Natural killer cell (primary cell): ENCODE results near the gene CDC5L. TPM values are rescaled to one million over a fixed set of nuclear protein-coding genes. Genes with fewer than 3 reads are reported as not detected.

Experiments used
- ATAC-seq, 3 donors: fragments of 150-1000 bp in 2 of 3; fragments of 200-7000 bp in 1 of 3; cut with Tn5 transposase; 1 replicate in 1 of 3; 2 replicates in 2 of 3; pipeline ENCODE4 v1.10.0; 2021; ENCODE audit warnings: mild to moderate bottlenecking in 2 of 3, moderate library complexity in 2 of 3
- DNase-seq, 2 donors: peaks; one replicate each; pipeline versions ENCODE4 v3.0.0 to v3.0.0-alpha.2; 2013 to 2021; ENCODE audit warnings: mixed read lengths in 1 of 2
- H3K27ac ChIP-seq: one replicate; pipeline ENCODE4 v1.5.1; 2013; ENCODE audit warnings: mild to moderate bottlenecking, low read length
- H3K27me3 ChIP-seq: one replicate; pipeline ENCODE4 v1.6.1; 2013; ENCODE audit warnings: low read length; ENCODE audit not compliant: control insufficient read depth, insufficient read depth
- H3K36me3 ChIP-seq: one replicate; pipeline ENCODE4 v1.6.1; 2013; ENCODE audit warnings: low read length; ENCODE audit not compliant: control insufficient read depth, insufficient read depth
- H3K4me1 ChIP-seq: one replicate; pipeline ENCODE4 v1.6.1; 2013; ENCODE audit warnings: low read length; ENCODE audit not compliant: control insufficient read depth, insufficient read depth
- H3K4me3 ChIP-seq: one replicate; pipeline ENCODE4 v1.5.1; 2013; ENCODE audit warnings: low read length
- H3K9me3 ChIP-seq: one replicate; pipeline ENCODE4 v1.6.1; 2013; ENCODE audit warnings: low read length; ENCODE audit not compliant: control insufficient read depth, insufficient read depth
- H3K27ac Mint-ChIP-seq, 2 donors: one replicate each; pipeline ENCODE4 v1.8.0; 2022; ENCODE audit warnings: mild to moderate bottlenecking in 2 of 2, mixed read lengths in 2 of 2, moderate library complexity in 1 of 2
- H3K27me3 Mint-ChIP-seq, 2 donors: one replicate each; pipeline ENCODE4 v1.8.0; 2022; ENCODE audit warnings: low read depth in 2 of 2, mixed read lengths in 2 of 2
- H3K36me3 Mint-ChIP-seq: one replicate; pipeline ENCODE4 v1.8.0; 2022; ENCODE audit warnings: mixed read lengths
- H3K4me1 Mint-ChIP-seq, 2 donors: one replicate each; pipeline ENCODE4 v1.8.0; 2022; ENCODE audit warnings: mixed read lengths in 2 of 2
- H3K4me3 Mint-ChIP-seq: one replicate; pipeline ENCODE4 v1.8.0; 2022; ENCODE audit warnings: mild to moderate bottlenecking, moderate library complexity, mixed read lengths
- H3K9me3 Mint-ChIP-seq, 2 donors: one replicate each; pipeline ENCODE4 v1.8.0; 2022; ENCODE audit warnings: mixed read lengths in 2 of 2
- WGBS: methylation state at CpG from one replicate; pipeline ENCODE4 v1.1.7; 2013; ENCODE audit warnings: missing lambda C conversion rate; ENCODE audit not compliant: insufficient coverage; 5-methylcytosine and 5-hydroxymethylcytosine counted together
- intact Hi-C: fragments of 100-400 bp; cut with micrococcal nuclease; formaldehyde crosslinking; loops from one replicate; pipeline ENCODE4 v1.14.2; 2022
- total RNA-seq, 4 donors: library from RNA; stranded (reverse); fragments of 120-200 nt in 1 of 4; gene quantifications; one replicate each; pipeline versions ENCODE4 v1.2.3 to v1.2.4, GENCODE V29; 2013 to 2022
- TF ChIP-seq, protein P1 (sequence below): fragments of 200-600 bp; IDR thresholded peaks from one replicate; pipeline ENCODE4 v1.8.0; 2022; ENCODE audit warnings: antibody characterized with exemption

CDC5L gene
- total RNA-seq, 3 donors from 2014 or later (not counting 1 experiment from before 2014, with no cell fraction given): 22.0 to 25.0 (median 24.9) TPM

DNA sequence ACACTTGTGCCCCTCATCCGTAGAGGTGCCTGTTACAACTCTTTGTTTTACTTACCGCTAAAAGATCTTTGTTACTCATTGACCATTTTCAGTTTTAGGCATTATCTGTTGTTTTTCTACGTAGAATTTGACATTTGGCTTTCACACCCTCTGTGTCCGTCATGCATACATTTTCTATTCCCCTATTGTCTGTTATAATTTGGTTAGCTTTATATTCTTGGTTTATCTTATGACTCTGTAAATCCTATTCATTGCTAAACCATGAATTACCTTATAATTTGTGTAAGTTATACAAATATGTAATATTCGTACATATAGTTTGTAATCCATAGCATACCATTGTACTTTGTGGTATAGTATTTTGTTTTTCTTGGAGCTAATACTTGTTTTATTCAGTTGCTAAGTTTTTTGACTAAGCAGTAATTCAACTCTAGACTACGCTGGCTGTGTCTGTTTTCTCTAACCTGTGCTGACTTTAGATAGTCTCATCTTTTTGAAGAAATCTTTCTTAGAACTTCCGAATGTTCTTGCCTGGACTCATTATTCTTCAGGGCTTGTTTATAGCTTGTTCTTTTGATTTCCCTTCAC lies 21.8 kb downstream of the CDC5L start:
- Mint-ChIP-seq H3K27ac (peak overlapping the region in 1 of 2 donors; percentile 30), H3K9me3 (no peaks in the 10 kb centered on the region)

DNA sequence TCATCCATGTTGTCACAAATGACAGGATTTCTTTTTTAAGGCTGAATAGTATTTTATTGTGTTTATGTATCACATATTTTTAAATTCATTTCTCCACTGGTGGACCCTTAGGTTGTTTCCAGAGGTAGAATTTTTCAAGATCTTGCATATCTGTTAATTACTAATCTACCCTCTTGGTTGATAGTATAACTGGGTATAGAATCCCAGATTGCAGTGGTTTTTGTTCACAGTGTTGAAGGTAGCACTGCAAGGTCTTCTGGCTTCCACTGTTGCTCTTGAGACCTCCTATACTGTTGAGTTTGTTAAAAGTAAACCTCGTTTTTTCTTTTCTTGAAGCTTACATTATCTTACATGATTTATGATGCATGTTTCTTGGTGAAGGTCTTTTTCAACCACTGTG lies 22.9 kb downstream of the CDC5L start:
- no peak overlapping the region for H3K4me3 Mint-ChIP-seq
- WGBS: no CpG with 5 or more reads among the region's 1 CpG

More for the DNA sequence above, 21.8 kb downstream of the CDC5L start:
- WGBS: 76% methylated on average over 5 of the region's 7 CpGs
- Mint-ChIP-seq H3K4me3 (no peak overlapping the region), H3K4me1 (peaks cover 26 to 30% of the 10 kb centered on the region in 2 donors), H3K27me3 (no peaks in the 10 kb centered on the region), H3K36me3 (peaks cover 22% of the 10 kb centered on the region)
- Histone ChIP-seq H3K27ac (no peak overlapping the region), H3K9me3 (no peaks in the 10 kb centered on the region), H3K36me3 (peaks cover 78% of the 10 kb centered on the region), H3K4me3 (no peak overlapping the region), H3K27me3 (no peaks in the 10 kb centered on the region), H3K4me1 (no peaks in the 10 kb centered on the region)
- intact Hi-C loops: no loop called here
- no peak for ATAC-seq
- TF ChIP-seq, protein P1, sequence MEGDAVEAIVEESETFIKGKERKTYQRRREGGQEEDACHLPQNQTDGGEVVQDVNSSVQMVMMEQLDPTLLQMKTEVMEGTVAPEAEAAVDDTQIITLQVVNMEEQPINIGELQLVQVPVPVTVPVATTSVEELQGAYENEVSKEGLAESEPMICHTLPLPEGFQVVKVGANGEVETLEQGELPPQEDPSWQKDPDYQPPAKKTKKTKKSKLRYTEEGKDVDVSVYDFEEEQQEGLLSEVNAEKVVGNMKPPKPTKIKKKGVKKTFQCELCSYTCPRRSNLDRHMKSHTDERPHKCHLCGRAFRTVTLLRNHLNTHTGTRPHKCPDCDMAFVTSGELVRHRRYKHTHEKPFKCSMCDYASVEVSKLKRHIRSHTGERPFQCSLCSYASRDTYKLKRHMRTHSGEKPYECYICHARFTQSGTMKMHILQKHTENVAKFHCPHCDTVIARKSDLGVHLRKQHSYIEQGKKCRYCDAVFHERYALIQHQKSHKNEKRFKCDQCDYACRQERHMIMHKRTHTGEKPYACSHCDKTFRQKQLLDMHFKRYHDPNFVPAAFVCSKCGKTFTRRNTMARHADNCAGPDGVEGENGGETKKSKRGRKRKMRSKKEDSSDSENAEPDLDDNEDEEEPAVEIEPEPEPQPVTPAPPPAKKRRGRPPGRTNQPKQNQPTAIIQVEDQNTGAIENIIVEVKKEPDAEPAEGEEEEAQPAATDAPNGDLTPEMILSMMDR: no peak
- DNase-seq: no peak

DNA sequence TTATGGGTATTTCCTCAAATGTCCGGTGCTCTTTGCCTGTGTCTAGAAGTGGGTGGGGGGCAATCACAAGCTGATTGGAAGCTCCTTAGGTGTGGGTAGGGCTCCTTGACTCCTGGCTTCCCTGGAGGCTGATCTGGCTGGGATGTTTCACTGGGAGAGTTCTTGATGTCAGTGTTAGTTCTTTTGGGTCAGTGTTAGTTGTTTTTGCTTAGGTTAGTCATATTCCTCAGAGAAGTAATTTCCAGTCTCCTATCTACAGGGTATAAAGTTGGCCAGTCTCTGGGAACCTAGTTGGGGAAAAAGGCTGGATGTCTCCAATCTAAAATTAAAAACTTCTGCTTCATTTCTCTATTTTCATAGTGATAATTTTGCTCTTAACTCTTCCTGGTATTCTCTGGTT lies 23.6 kb downstream of the CDC5L start:
- peak overlapping the region; percentile 19 to 56 for H3K27ac Mint-ChIP-seq
- 71% methylated on average over 1 of the region's 1 CpG for WGBS

More for the DNA sequence above, 22.9 kb downstream of the CDC5L start:
- Mint-ChIP-seq H3K4me1 (peaks cover 35 to 41% of the 10 kb centered on the region in 2 donors), H3K9me3 (no peaks in the 10 kb centered on the region), H3K27ac (peak overlapping the region in 1 of 2 donors; percentile 43), H3K27me3 (no peaks in the 10 kb centered on the region), H3K36me3 (peaks cover 22% of the 10 kb centered on the region)
- no peak for ATAC-seq
- intact Hi-C loops: no loop called here
- no peak for DNase-seq
- H3K27me3 ChIP-seq: no peaks in the 10 kb centered on the region
- no peaks in the 10 kb centered on the region for H3K9me3 ChIP-seq
- no peak overlapping the region for H3K27ac ChIP-seq
- H3K36me3 ChIP-seq: peaks cover 72% of the 10 kb centered on the region
- no peaks in the 10 kb centered on the region for H3K4me1 ChIP-seq
- H3K4me3 ChIP-seq: no peak overlapping the region
- TF ChIP-seq, protein P1: no peak

More for the DNA sequence above, 23.6 kb downstream of the CDC5L start:
- H3K4me3 Mint-ChIP-seq: no peak overlapping the region
- Histone ChIP-seq H3K27me3 (no peaks in the 10 kb centered on the region), H3K9me3 (no peaks in the 10 kb centered on the region), H3K4me3 (no peak overlapping the region), H3K27ac (no peak overlapping the region), H3K4me1 (no peaks in the 10 kb centered on the region), H3K36me3 (peaks cover 67% of the 10 kb centered on the region)
- no peaks in the 10 kb centered on the region for H3K27me3 Mint-ChIP-seq
- intact Hi-C loops: no loop called here
- H3K9me3 Mint-ChIP-seq: no peaks in the 10 kb centered on the region
- TF ChIP-seq, protein P1: no peak
- peaks cover 22% of the 10 kb centered on the region for H3K36me3 Mint-ChIP-seq
- DNase-seq (no peak), ATAC-seq (no peak)
- H3K4me1 Mint-ChIP-seq: peaks cover 43 to 48% of the 10 kb centered on the region in 2 donors
